Stimulated activated CD4-positive, alpha-beta T cell treated with anti-CD3 and anti-CD28 coated beads, Interleukin-4, amount 100 ng/mL, for 1 hour (primary cell): ENCODE data around the gene DDX27.
"Not testable (repeated sequence)": the region's sequence is repeated elsewhere in the genome, so short reads cannot be mapped to it uniquely, and the experiment has no call there.

ENCODE experiments used
- DNase-seq: peaks from one replicate; pipeline ENCODE4 v3.0.0-alpha.2; 2020

DDX27 gene, protein sequence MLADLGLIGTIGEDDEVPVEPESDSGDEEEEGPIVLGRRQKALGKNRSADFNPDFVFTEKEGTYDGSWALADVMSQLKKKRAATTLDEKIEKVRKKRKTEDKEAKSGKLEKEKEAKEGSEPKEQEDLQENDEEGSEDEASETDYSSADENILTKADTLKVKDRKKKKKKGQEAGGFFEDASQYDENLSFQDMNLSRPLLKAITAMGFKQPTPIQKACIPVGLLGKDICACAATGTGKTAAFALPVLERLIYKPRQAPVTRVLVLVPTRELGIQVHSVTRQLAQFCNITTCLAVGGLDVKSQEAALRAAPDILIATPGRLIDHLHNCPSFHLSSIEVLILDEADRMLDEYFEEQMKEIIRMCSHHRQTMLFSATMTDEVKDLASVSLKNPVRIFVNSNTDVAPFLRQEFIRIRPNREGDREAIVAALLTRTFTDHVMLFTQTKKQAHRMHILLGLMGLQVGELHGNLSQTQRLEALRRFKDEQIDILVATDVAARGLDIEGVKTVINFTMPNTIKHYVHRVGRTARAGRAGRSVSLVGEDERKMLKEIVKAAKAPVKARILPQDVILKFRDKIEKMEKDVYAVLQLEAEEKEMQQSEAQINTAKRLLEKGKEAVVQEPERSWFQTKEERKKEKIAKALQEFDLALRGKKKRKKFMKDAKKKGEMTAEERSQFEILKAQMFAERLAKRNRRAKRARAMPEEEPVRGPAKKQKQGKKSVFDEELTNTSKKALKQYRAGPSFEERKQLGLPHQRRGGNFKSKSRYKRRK

GRCh38 chr20:49219091-49219923 lies at the start of gene DDX27:
Gene DDX27, plus strand, starts transcription at chr20:49219416. Its CDS starts 33 bp downstream, at chr20:49219449.
- DNase-seq = peak; percentile 92

DNA sequence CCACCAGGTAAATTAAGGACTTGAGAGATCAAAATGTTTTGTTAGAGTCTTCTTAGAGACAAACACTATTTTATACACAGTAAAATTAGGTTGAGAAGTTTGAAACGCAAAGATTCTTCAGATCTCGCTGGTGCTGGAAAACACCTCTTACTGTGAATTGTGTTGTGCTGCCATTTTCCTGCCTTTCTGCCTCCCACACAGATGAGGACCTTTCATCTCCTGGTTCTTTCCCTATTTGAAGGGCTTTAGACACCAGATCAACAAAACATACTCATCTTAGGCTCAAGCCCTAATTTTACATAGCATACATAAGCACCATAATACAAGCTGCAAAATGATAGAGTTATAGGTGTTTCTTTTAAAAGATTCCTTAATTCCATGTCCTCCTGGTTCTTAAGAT lies 49.7 kb upstream of the DDX27 start:
- no peak for DNase-seq

GRCh38 chr20:49170714-49171113 lies 48.5 kb upstream of the DDX27 start:
- no peak for DNase-seq

DNA sequence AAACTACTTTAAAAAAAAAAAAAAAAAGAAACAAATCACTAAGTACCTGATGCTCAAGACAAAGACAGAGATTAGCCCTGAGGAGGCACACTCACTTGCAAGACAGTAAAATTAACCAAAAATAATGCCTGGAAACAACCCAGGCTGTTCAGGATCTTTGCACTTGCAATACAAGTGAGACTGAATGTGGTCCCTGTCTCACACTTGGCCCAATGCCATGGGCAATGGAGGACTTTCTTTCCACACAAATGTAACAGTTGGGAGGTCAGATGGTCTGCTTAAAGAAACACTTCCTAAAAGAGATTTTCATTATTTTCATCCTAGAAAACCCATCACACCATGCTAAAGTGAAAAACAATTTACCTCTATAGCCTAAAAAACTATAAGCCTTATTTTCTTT lies 47.3 kb upstream of the DDX27 start:
- no peak for DNase-seq

DNA sequence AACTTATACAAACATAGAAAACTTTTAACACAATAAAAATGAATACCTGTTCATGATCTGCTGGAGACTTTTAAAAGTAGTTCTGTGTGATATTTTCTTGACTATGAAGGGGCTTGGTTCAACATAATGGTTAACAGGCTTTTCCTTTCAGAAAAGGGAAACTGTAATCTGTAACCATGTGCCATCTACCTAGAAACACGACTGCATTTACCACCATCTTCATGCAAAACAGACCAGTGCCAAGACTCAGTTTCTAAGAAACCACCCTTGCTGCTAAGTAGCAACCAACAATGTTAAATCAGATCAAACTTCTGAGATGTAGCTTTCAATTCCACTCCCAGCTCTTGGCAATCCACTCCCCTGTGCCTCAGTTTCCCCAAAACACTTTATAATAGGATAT lies 46.8 kb upstream of the DDX27 start:
- DNase-seq = no peak

- no peak for DNase-seq
Measured at GRCh38 chr20:49174183-49174582, 45.0 kb upstream of the DDX27 start.

DNA sequence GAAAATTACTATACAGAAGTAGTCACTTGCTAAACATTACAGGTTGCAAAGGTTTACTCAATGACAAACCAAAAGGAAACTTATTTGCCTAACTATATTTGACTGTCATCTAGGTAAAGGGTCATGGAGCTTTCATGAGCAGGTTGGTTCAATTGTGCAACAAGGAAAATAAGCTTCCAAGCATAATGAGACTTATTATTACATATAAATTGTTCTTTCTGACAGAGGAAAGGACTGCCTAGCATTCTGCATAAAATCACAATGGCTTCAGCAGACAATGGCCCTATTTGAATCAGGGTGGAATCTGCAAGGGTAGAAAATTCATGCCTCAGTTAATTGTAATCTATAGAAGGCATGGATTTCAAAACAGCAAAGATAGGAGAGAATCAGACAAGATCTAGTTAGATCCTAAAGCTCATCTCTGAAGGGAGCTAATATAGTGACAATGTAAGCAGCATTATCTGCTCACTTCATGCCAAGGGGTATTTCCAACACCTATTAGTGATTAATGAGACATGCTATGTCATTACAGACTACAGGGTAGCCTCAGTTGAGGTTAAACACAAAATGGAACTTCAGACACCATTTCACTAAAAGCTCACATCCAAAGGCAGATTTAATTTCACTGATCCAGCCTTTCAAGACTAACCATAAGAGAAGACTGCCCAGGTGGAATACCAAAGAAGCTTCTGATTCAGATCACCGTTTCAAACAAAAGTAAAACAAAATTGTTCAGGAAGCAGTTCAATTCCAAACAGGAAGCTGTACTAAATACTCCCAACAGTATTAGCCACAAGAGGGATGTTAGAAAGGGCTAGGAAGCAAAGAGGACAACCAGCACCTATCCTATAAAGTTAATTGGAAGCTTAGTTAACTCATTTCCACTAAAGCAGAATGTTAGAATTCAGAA lies 39.6 kb upstream of the DDX27 start:
- DNase-seq = no peak

DNA sequence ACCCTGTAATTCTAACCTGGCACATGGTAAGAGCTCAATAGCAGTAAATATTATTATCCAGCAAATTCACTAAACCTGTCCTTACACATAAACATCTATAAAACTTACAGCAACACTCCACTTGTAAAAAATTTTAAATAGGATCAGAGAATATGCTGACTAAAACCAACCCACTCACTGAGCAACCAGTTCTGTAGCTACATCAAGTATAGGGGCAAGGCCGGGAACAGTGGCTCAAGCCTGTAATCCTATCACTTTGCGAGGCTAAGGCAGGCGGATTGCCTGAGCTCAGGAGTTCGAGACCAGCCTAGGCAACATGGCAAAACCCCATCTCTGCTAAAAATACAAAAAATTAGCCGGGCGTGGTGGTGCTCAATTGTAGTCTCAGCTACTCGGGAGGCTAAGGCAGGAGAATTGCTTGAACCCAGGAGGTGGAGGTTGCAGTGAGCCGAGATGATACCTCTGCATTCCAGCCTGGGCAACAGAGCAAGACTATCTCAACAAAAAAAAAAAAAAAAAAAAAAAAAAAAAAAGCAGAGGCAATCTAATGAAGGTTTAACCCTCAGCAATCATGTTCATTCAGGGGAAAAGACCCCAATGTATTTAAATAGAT lies 37.8 kb upstream of the DDX27 start:
- DNase-seq = no peak

GRCh38 chr20:49183444-49183843 lies 35.8 kb upstream of the DDX27 start:
- no peak for DNase-seq

DNA sequence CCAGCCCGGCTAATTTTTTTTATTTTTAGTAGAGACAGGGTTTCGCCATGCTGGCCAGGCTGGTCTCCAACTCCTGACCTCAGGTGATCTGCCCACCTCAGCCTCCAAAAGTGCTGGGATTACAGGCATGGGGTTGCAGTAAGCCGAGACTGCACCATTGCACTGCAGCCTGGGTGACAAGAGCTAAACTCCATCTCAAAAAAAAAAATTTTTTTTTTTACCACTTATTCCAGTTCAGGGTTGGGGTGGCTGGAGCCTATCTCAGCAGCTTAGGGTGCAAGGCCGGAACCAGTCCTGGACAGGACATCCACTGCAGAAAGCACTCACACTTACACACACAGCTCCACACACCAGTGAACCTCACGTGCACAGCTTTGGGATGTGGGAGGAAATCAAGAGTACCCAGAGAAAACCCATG lies 35.1 kb upstream of the DDX27 start:
- DNase-seq = not testable (repeated sequence)

DNA sequence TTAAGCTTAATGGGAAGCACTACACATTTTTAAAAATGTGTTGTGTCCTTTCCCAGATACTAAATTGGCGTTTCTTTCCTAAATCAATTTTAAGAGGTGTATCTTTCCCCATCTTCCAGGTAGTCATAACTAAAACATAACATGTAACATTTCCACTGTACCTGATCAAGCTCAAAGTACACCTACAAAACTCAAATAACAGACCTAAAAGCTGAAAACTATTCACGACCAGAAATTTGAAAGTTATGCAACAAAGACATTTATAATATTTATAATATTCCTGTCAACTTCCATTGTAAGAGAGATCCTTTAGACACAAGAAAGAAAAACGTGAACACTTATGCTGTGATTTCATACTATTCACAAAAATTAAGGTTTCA lies 34.5 kb upstream of the DDX27 start:
- DNase-seq = no peak

DNA sequence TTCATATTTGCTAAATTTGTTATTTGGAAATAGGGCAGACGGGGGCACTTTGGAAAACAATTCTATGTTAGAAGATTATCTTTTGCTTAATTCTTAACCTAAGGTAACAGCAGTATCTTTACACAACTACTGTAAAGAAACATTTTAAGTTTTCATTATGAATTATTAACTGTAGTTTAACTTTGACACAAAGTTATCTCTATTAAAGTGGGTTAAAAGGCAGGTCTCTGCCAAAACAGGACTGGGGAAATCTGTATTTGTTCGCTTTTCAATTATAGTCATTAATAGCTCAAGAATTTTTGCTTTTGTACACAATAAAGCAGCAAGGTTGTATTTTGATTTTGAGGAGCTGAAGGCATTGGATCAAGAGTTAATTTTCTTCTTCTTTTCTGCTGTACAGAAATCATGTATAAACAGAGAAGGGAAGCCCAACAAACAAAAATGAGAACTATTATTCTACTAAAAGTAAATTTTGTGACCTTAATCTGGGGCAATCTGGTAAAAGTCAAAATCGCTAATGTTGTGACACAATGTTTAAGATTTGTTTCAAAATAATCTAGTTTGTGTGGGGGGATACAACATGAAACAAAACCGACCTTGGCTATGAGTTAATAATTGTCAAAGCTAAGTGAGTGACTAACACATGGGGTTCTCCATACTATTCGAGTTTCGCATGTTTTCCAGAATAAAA lies 34.0 kb upstream of the DDX27 start:
- no peak for DNase-seq

- peak; percentile 67 for DNase-seq
Measured at GRCh38 chr20:49186535-49187329, 32.5 kb upstream of the DDX27 start.

DNA sequence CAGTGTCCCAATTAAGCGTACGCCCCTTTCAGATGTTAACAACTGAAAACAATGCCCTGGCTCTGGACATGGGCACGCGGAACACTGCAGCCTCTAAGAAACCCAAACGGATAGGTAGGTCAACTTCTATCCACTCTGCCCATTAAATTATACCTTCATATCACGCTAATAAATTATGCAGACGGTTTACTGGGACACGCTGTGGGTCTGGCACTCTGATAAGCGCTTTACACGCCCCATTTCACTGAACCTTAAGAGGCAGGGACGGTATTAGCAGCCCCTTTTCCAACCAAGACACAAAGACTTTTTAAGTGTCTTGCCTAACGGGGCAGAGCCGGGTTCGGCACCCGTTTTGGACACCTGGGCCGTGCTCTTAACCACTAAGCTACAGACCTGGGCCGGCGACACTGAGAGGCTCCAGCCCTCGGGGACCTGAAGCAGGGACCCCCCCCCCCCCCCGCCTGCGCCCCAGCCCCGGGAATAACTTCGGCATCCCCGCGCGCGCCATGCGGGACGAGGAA lies 31.8 kb upstream of the DDX27 start:
- DNase-seq = no peak

DNA sequence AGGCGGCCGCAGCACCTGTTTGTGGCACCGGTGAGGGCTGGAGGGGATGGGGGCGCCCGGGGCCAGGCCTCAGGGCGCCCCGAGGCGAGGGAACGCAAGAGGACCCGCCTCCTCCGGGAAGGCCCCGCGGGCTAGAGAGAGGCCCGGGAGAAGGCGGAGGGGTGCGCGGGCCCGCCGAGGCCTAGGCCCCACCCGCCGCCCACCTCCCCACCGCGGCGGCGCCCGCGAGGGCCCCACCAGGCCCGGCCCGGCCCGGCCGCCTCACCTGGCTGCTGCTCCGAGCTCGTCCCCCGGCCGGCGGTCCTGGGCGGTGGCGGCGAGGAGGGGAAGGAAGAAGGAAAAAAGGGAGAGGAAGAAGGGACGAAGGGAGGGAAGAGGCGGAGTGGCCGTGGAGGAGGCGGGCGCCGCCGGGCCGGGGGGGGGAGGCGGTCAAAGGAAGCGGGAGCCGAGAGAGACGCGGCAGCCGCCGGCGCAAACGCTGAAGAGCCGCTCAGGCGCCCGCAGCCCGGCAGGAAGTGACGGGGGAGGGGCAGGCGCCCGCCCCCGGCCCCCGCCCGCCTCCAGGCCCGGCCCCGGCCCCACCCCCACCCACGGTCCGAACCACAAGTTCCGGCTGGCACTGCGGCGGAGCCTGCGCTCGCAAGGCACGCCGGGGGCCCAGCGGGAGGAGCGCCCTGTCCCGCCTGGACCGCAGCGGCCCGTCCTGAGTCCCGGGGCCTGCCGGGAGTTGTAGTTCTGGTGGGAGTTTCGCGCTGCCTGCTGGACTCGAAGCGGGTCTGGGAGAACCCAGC lies 31.2 kb upstream of the DDX27 start, which contains the start of gene STAU1:
Gene STAU1 (minus strand): TSS at position 484 of the 791 bp plus-strand sequence. CDS start 22,133 bp downstream, outside the sequence.
- DNase-seq = peak; percentile 92

DNA sequence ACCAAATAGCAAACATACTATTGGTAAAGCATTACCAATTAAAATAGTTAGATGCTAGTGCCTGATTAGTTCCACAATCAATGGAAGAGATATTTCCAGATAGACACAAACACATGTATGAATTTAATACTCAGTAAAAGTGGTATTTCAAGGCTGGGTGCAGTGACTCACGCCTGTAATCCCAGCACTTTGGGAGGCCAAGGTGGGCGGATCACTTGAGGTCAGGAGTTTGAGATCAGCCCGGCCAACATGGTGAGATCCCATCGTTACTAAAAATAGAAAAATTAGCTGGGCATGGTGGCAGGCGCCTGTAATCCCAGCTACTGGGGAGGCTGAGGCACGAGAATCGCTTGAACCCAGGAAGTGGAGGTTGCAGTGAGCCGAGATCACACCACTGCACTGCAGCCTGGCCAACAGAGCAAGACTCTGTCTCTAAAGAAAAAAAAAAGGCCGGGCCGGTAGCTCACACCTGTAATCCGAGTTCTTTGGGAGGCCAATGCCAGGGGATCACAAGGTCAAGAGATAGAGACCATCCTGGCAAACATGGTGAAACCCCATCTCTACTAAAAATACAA lies 26.2 kb upstream of the DDX27 start:
- DNase-seq = not testable (repeated sequence)

- no peak for DNase-seq
Measured at GRCh38 chr20:49199729-49200293, 19.4 kb upstream of the DDX27 start.

DNA sequence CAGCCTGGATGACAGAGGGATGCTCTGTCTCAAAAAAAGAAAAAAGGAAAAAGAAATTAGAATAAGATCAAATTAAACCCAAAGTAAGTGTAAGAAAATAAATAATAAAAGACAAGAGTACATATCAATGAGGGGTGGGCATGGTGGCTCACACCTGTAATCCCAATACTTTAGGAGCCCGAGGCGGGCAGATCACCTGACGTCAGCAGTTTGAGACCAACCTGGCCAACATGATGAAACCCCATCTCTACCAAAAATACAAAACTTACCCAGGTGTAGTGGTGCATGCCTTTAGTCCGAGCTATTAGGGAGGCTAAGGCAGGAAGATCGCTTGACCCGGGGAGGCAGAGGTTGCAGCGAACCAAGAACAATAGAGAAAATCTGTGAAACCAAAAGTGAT lies 16.2 kb upstream of the DDX27 start:
- no peak for DNase-seq
